ENCODE measurements around the gene STOX2.

The STOX2 gene

GRCh38 chr4:184067931-184068554 lies 162.9 kb downstream of the STOX2 start:
- DNase-seq (ENCODE audit: low spot score): no peak

All from Ammon's horn (tissue), 1 donor.